ENCODE results near the gene PRKCB.

Gene PRKCB

DNA sequence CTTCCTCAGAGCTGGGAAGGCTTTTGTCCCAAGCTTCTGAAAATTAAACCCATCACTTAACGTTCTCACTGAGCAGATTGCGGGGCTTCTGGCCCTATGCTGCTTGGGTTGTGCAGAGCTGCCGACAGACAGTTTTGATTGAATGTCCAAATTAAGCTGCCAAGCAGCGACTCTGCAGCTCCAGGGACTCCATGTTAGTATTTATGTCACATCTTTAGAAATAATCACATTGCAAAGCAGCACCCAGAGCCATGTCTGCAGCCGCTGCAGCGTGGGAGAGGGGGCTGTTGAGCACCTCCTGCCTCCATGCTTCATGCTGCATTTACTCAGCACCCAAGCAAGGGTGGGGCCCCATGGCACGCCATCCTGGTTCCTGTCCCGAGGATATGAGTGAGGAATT is 242.2 kb downstream of the PRKCB start:
- Histone ChIP-seq H3K36me3 (ENCODE audit: insufficient read depth, low read length) (no peaks in the 10 kb centered on the region), H3K9ac (ENCODE audit: low read depth, low read length, poor library complexity, severe bottlenecking) (no peak overlapping the region), H3K79me2 (ENCODE audit: insufficient read depth, low read length) (no peaks in the 10 kb centered on the region), H3K27me3 (ENCODE audit: insufficient read depth, low read length, poor library complexity, severe bottlenecking) (no peaks in the 10 kb centered on the region), H2AFZ (ENCODE audit: low read length) (no peak overlapping the region), H3K9me3 (ENCODE audit: insufficient read depth, low read depth, low read length) (no peaks in the 10 kb centered on the region), H3K4me3 (ENCODE audit: low read length, poor library complexity, severe bottlenecking) (no peak overlapping the region), H3K9me2 (replicated peaks; ENCODE audit: low read depth, low read length) (no peaks in the 10 kb centered on the region), H3K4me1 (ENCODE audit: insufficient read depth, low read length, poor library complexity, severe bottlenecking) (no peaks in the 10 kb centered on the region), H4K20me1 (ENCODE audit: insufficient read depth, low read length, poor library complexity, severe bottlenecking) (no peaks in the 10 kb centered on the region), H3K4me2 (ENCODE audit: low read depth, low read length, poor library complexity, severe bottlenecking) (no peak overlapping the region), H3F3A (ENCODE audit: low read depth) (no peaks in the 10 kb centered on the region)
- TF ChIP-seq, protein P1, sequence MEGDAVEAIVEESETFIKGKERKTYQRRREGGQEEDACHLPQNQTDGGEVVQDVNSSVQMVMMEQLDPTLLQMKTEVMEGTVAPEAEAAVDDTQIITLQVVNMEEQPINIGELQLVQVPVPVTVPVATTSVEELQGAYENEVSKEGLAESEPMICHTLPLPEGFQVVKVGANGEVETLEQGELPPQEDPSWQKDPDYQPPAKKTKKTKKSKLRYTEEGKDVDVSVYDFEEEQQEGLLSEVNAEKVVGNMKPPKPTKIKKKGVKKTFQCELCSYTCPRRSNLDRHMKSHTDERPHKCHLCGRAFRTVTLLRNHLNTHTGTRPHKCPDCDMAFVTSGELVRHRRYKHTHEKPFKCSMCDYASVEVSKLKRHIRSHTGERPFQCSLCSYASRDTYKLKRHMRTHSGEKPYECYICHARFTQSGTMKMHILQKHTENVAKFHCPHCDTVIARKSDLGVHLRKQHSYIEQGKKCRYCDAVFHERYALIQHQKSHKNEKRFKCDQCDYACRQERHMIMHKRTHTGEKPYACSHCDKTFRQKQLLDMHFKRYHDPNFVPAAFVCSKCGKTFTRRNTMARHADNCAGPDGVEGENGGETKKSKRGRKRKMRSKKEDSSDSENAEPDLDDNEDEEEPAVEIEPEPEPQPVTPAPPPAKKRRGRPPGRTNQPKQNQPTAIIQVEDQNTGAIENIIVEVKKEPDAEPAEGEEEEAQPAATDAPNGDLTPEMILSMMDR (conservative IDR thresholded peaks at IDR 0.05; ENCODE audit: low read length), result no peak
- no peak for TF ChIP-seq EZH2phosphoT487 (IDR thresholded peaks at IDR 0.05; ENCODE audit: borderline replicate concordance)

DNA sequence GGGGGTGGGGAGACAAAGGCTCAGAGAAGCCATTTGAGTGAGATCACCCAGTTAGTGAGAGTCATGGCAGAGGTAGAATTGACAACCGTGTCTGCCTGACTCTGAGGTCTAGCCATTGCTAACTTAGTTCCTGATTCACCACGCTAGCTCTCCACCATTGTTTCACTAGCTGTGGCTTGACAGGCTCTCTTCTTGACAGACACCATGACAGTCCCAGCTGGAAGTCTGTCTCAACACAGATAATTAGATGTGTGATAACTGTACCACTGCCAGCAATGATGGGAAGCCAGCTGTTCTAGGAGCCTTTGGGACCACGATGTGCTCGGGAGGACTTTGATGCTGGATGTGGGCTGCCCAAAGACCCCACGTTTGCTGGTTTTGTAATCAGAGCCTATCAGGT is 249.9 kb downstream of the PRKCB start:
- Histone ChIP-seq H3K27me3 (ENCODE audit: insufficient read depth, low read length, poor library complexity, severe bottlenecking) (no peaks in the 10 kb centered on the region), H3K9me2 (replicated peaks; ENCODE audit: low read depth, low read length) (no peaks in the 10 kb centered on the region), H4K20me1 (ENCODE audit: insufficient read depth, low read length, poor library complexity, severe bottlenecking) (no peaks in the 10 kb centered on the region), H3K79me2 (ENCODE audit: insufficient read depth, low read length) (no peaks in the 10 kb centered on the region), H3K9ac (ENCODE audit: low read depth, low read length, poor library complexity, severe bottlenecking) (no peak overlapping the region), H3K4me2 (ENCODE audit: low read depth, low read length, poor library complexity, severe bottlenecking) (no peak overlapping the region), H2AFZ (ENCODE audit: low read length) (no peak overlapping the region), H3K36me3 (ENCODE audit: insufficient read depth, low read length) (peaks cover 7% of the 10 kb centered on the region; the same call in 1 of the 2 replicates), H3K4me3 (ENCODE audit: low read length, poor library complexity, severe bottlenecking) (no peak overlapping the region), H3K9me3 (ENCODE audit: insufficient read depth, low read depth, low read length) (no peaks in the 10 kb centered on the region), H3K4me1 (ENCODE audit: insufficient read depth, low read length, poor library complexity, severe bottlenecking) (no peaks in the 10 kb centered on the region), H3F3A (ENCODE audit: low read depth) (no peaks in the 10 kb centered on the region)
- TF ChIP-seq, protein P1 (conservative IDR thresholded peaks at IDR 0.05; ENCODE audit: low read length), result no peak
- no peak for TF ChIP-seq EZH2phosphoT487 (IDR thresholded peaks at IDR 0.05; ENCODE audit: borderline replicate concordance)

DNA sequence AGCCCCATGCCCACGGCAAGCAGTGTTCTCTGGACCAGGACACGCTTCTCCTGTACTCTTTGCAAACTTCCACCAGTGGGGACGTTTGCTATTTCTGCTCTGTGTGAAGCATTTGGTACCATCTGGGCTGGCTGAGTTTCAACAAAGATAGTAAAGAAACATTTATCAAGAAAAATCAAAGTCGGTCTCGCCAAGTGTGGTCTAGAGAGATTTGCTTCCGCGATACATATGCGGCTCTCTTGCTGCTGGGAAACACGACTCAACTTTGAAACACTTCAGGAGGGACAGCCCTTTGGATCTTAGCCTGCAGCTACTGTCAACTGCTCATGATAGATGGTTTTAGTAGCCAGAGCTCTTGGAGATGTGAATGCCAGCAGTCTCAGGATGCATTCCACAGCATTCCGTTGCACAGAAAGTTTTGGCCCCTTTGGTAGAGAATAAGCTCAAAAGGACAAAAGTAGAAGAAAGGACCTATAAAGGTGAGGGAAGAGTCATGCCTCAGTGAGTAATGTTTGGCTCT is 252.2 kb downstream of the PRKCB start:
- Histone ChIP-seq H3K36me3 (ENCODE audit: insufficient read depth, low read length) (peaks cover 13% of the 10 kb centered on the region; the same call in 1 of the 2 replicates), H3K9me3 (ENCODE audit: insufficient read depth, low read depth, low read length) (0 out of 2 replicates have a peak, but pooled peaks cover 3% of the 10 kb centered on the region), H3K4me1 (ENCODE audit: insufficient read depth, low read length, poor library complexity, severe bottlenecking) (peaks cover 4% of the 10 kb centered on the region), H3K27me3 (ENCODE audit: insufficient read depth, low read length, poor library complexity, severe bottlenecking) (no peaks in the 10 kb centered on the region), H3K9ac (ENCODE audit: low read depth, low read length, poor library complexity, severe bottlenecking) (no peak overlapping the region), H3K4me2 (ENCODE audit: low read depth, low read length, poor library complexity, severe bottlenecking) (no peak overlapping the region), H3K9me2 (replicated peaks; ENCODE audit: low read depth, low read length) (no peaks in the 10 kb centered on the region), H3F3A (ENCODE audit: low read depth) (no peaks in the 10 kb centered on the region), H4K20me1 (ENCODE audit: insufficient read depth, low read length, poor library complexity, severe bottlenecking) (no peaks in the 10 kb centered on the region), H3K79me2 (ENCODE audit: insufficient read depth, low read length) (no peaks in the 10 kb centered on the region), H3K4me3 (ENCODE audit: low read length, poor library complexity, severe bottlenecking) (no peak overlapping the region), H2AFZ (ENCODE audit: low read length) (no peak overlapping the region)
- TF ChIP-seq EZH2phosphoT487 (IDR thresholded peaks at IDR 0.05; ENCODE audit: borderline replicate concordance), result no peak
- TF ChIP-seq, protein P1 (conservative IDR thresholded peaks at IDR 0.05; ENCODE audit: low read length), result no peak
